ENCODE results near the gene CRK. TPM values are rescaled to one million over a fixed set of nuclear protein-coding genes. Genes with fewer than 3 reads are reported as not detected.

The CRK gene
- total RNA-seq, 2 experiments from 2014 or later, result 17.5 to 18.4 TPM

DNA sequence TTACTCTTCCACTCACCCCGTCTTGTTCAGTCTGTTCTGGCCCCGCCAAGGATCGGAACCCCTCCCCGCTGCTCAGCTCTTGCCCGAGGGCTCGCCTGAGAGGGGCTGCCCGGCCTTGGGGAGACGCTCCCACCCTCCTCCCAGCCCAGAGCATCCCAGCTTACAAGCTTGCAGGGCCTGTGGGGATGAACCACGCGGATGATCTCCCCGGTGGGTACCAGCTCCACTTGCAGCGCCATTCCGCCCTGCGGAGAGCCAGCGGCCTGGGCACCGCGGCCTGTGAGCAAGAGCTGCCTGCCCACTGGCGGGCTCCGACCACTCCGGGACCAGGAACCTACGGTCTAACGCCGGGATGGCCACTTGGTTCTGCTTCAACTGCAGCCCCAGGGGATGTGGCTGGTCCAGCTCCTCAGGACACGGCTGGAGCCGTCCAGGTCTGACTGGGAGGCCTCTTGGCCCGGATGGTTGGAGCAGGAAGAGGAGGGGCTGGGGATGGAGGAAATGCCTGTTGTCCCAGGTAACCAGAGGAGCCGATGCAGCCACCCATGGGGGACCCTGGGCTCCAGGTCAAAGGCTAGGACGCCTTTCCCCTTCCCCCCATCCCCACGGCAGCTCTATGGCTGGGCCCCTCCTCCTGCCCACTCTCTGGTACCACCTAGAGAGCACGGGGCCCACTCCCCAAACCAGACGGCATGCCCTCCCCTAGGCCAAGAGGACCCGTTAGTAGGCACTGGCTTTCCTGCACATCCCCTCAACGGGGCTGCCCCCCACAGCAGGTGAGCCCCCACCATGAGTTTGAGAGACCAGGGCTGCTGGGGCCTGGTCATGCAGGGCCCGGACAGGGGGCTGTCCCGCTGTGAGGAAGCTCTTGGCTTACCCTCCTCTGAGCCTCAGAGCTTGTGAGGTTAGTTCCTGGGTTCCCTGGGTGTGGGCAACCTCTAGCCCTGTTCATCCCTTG lies 36.5 kb upstream of the CRK start, which contains the start of gene MYO1C:
Gene MYO1C (minus strand): TSS at position 438 of the 958 bp plus-strand sequence. CDS start 199 bp downstream, at position 239.
- ChIA-PET CTCF (interaction anchor here (1.0 kb wide), 2 partner anchors 12 to 23 kb away, joined by 4 to 5 read pairs; partner anchors contain the start of gene INPP5K), POLR2A (no interaction called here)
- Mint-ChIP-seq H3K4me1 (peaks cover 30% of the 10 kb centered on the region), H3K4me3 (peak within 1 kb of the TSS; percentile 79), H3K9me3 (no peaks in the 10 kb centered on the region), H3K36me3 (ENCODE audit: low read depth) (peaks cover 5% of the 10 kb centered on the region), H3K27ac (peak within 1 kb of the TSS; percentile 75), H3K27me3 (peaks cover 1% of the 10 kb centered on the region)
- no peak for DNase-seq

DNA sequence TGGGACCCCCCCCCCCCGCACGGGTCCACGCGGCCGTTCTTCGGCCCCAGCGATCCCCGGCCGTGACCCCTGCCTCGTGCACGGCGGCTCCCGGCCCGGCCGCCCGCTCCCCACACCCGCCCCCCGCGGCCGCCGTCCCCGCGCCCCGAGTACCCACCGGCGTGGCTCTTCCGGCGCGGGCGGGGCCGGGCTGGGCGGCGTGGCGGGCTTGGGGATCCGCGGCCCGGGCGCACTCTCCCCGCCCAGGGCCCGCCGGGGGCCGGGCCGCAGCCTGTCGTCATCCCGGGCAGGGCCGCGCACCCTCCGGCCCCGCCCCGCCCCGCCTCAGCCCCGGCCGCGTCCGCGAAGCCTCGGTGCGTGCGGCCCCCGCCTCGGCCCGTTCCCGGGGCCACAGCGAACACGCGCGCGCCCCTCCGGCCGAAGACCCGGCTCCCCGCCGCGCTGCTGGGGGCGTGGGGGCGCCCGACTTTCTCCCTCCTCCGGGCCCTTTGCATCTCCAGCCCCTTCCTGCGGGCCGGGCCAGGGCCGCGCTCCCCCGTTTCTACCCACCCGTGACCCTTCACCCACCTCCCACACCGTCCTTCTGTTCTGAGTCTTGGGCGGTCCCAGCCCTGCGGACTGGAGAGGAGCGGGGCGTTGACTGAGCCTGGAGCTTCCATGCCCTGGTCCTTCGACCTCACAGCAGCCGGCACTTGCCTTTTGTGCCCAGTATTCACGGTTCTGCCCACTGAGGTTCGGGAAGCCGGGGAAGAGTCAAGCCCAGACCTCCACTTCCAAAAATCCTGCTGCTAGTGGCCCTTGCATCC lies 35.6 kb upstream of the CRK start:
- Mint-ChIP-seq H3K4me3 (peak overlapping the region; percentile 79), H3K36me3 (ENCODE audit: low read depth) (peaks cover 9% of the 10 kb centered on the region), H3K27me3 (peaks cover 5% of the 10 kb centered on the region), H3K27ac (peak overlapping the region; percentile 75), H3K4me1 (peaks cover 36% of the 10 kb centered on the region), H3K9me3 (no peaks in the 10 kb centered on the region)
- ChIA-PET CTCF (interaction anchor here (1.0 kb wide), 1 partner anchor 24 kb away, joined by 5 read pairs; the partner anchor contains the start of gene INPP5K), POLR2A (no interaction called here)
- DNase-seq, result peak; percentile 43

DNA sequence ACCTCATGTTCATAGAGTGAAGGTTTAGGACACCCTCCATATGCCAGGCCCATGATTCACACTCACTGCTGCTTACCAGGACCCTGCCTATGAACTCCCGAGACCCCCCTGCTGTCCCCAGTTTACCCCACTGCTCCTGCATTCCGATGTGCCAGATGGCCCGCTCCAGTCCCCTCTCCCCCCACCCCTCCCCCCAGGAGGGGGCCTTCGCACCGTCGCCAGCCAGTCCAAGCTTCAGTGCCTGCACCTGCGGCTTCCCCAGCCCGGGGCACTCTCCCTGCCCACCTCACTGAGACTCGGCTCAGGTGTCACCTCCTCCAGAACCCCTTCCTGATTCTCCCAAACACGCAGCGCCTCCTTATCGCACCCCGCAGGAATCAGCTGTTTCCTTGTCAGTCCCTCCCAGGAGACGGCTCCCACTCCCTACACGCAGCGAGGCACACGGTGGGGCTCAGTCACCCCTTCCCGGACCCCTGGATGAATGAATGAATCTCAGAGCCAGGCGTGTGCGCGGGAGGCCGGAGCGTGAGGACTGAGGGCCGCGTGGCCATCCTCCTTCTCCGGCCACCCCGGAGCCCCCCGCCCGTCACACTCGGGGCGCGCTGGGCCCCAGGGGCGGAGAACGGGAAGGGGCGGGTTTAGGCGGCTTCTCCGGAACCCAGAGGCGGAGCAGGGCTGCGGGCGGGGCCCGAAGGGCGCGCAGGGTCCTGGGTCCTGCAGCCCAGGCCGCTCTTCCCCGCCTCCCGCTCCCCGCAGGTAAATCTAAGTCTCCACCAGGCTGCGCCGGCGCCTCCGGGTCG lies 34.8 kb upstream of the CRK start:
- Mint-ChIP-seq H3K27ac (peak overlapping the region; percentile 83), H3K9me3 (no peaks in the 10 kb centered on the region), H3K36me3 (ENCODE audit: low read depth) (peaks cover 5% of the 10 kb centered on the region), H3K4me3 (peak overlapping the region; percentile 81), H3K27me3 (peaks cover 5% of the 10 kb centered on the region), H3K4me1 (peaks cover 36% of the 10 kb centered on the region)
- CTCF ChIA-PET, result no interaction called here
- POLR2A ChIA-PET, result no interaction called here
- DNase-seq, result peak; percentile 73

DNA sequence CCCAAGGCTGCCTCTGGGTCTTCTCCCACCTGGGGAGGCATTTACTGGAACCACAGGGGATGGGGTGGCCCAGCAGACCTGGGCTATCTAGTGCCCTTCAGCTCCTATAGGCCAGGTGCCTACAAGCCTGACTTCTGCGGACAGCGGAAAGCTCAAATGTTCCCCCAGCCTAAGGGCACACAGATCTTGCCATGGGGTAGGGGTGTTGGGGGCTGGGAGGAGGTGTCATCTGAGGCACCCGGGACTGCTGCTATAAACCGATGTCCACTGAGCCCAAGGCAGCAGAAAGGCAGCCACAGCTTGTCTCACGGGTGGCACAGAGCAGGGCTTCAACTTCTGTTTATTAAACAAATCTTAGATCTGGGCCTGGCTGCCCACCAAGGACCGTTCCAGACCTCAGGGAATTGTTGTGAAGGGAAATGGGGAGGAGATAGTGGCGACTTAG lies 32.8 kb upstream of the CRK start:
- Mint-ChIP-seq H3K27me3 (peaks cover 5% of the 10 kb centered on the region), H3K4me1 (peaks cover 43% of the 10 kb centered on the region), H3K36me3 (ENCODE audit: low read depth) (peaks cover 4% of the 10 kb centered on the region), H3K27ac (no peak overlapping the region), H3K4me3 (peak overlapping the region; percentile 68), H3K9me3 (no peaks in the 10 kb centered on the region)
- no peak for DNase-seq
- CTCF ChIA-PET, result interaction anchor here (0.6 to 3.2 kb wide), 3 partner anchors 17 to 102 kb away, joined by 3 to 13 read pairs (median 3); no protein-coding TSS in a partner anchor
- POLR2A ChIA-PET, result no interaction called here

DNA sequence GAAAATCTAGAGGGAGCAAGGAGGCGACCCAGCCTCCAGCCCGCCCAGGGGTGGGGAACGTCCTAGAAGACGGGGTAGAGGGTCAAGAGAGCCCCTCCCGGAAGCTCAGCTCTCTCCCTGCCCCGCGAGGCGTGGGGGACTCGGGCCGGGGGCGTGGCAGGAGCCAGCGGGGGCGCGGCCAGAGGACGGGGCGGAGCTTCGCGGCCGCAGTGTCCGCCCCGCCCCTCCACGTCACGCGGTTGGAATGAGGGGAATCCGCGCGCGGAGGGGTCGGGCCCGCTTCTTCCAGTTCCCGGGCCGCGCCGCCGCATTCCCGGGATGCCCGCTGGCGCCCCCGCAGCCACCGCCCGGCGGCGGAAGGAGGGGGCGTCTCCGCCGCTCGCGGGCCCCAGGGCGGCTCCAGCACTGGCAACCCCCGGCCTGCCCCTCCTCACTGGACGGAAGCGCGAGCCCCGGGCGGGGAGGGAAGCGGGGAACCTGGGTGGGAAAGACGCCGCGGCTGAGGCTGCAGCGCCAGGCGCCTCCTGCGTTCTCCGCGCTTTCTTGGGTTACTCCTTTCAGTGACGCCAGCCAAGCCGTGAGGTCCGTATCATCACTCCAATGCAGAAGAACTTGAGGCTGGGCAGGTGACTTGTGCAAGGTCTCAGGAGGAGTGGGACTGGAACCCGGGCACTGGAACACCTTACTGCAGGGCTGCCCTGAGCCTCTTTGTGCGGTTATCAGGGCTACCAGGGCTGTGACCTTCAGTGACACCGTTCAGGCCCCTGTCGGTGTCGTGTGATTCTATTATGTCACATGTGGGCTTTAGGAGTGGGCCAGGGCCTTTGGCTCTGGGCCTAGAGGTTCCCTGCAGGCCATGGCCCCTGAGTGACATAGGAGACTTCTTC lies 32.1 kb upstream of the CRK start:
- H3K4me1 Mint-ChIP-seq, result peaks cover 44% of the 10 kb centered on the region
- DNase-seq, result peak; percentile 64
- ChIA-PET POLR2A (interaction anchor here (1.3 kb wide), 1 partner anchor 28 kb away, joined by 5 read pairs; the partner anchor contains the start of gene INPP5K), CTCF (interaction anchor here (0.5 to 3.2 kb wide), 7 partner anchors 9 to 174 kb away, joined by 3 to 13 read pairs (median 4); no protein-coding TSS in a partner anchor)
- peak overlapping the region; percentile 76 for H3K4me3 Mint-ChIP-seq
- H3K36me3 Mint-ChIP-seq (ENCODE audit: low read depth), result peaks cover 6% of the 10 kb centered on the region
- H3K27ac Mint-ChIP-seq, result peak overlapping the region; percentile 79
- H3K27me3 Mint-ChIP-seq, result peaks cover 5% of the 10 kb centered on the region
- no peaks in the 10 kb centered on the region for H3K9me3 Mint-ChIP-seq

DNA sequence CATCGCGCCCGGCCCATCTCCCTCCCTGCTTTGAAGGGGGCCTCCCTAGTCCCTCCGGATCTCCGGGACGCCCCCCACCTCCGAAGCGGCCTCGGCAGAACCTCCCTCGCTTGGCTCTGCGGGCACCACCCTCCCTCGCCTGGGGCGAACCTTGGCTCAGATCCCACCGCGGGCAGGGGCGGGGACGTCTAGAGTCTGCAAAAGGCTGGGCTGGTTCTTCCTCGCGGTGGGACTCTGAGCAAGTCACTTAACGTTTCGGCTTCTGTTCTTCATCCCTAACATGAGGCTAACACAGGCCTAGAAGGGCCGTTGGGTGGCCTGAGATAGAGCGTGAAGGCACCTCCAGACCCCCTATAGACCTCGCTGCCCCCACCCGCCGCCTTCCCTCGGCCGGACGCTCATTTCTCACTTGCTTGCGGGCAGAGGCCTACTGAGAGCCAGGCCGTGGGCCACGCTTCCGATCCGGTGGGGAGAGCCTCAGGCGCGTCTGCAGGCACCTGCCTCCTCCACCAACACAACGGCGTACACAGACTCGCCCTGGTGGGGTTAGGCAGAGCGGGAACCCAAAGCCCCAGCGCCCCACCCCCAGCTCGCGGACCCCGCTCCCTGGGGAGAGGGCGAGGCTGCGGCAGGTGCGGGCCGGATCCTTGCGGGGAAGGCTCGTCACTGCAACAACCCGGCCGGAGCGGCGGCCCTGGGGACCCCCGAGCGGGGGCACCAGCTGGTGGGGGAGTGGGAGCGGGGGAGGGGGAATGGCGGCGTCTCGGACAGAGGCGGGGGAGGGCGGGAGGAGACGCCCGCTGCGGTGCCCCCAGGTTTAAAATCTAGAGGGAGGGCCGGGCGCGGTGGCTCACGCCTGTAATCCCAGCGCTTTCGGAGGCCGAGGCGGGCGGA lies 31.0 kb upstream of the CRK start:
- CTCF ChIA-PET, result interaction anchor here (0.6 to 3.2 kb wide), 6 partner anchors 8 to 176 kb away, joined by 3 to 13 read pairs (median 3); no protein-coding TSS in a partner anchor
- peaks cover 38% of the 10 kb centered on the region for H3K4me1 Mint-ChIP-seq
- peak overlapping the region; percentile 83 for H3K27ac Mint-ChIP-seq
- H3K4me3 Mint-ChIP-seq, result peak overlapping the region; percentile 76
- H3K9me3 Mint-ChIP-seq, result no peaks in the 10 kb centered on the region
- H3K36me3 Mint-ChIP-seq (ENCODE audit: low read depth), result peaks cover 6% of the 10 kb centered on the region
- peaks cover 5% of the 10 kb centered on the region for H3K27me3 Mint-ChIP-seq
- peak; percentile 51 for DNase-seq
- POLR2A ChIA-PET, result interaction anchor here (1.3 kb wide), 1 partner anchor 30 kb away, joined by 5 read pairs; the partner anchor contains the start of gene INPP5K

DNA sequence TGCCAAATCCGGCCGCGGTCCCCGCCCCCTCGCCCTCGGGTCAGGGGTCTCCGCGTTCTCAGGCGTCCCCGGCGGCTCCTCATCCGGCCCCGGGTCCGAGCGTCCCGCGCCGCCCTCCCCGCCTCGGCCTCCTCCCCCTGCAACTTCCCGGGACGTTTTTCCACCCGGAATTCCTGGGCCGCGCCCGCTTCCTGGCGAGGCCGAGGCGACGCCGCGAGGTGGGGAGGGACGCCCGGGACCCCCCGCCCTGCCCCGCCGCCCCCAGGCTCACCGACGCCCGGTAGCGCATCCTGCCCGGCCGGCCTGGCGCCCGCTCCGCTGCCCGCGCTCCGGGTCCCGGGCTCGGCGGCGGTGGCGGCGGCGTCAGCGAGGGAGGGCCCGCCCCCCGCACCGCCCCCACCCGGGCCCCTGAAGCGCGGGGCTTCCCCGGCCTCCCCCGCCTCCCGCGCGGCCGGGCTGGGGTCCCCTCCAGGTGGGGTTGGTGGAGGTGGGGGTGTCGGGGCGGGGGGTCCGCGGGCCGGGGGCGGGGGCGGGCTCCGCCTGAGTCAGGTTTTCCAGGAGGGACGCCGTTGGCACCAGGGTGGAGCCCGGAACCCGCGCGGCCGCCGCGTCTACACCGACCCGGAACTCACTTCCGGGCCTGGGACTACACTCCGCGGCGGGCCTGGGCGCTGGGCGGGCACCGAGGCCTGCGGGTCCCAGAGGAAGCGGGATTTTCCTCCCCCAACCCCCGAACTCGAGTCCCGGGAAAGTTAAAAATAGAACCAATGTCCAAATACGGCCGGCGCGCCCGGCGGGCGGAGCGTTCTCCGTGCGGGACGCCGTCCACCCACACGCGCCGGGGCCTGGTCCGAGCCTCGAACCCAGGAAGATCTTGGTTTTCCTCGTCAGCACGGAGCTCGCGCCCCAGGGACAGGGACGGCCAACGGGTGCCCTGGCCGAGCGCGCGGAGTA lies 29.7 kb upstream of the CRK start:
- Mint-ChIP-seq H3K27me3 (peaks cover 5% of the 10 kb centered on the region), H3K27ac (peak overlapping the region; percentile 36), H3K36me3 (ENCODE audit: low read depth) (peaks cover 8% of the 10 kb centered on the region), H3K4me1 (peaks cover 33% of the 10 kb centered on the region), H3K9me3 (no peaks in the 10 kb centered on the region), H3K4me3 (peak overlapping the region; percentile 74)
- peak; percentile 65 for DNase-seq
- ChIA-PET POLR2A (no interaction called here), CTCF (interaction anchor here (1.1 to 1.3 kb wide), 2 partner anchors 10 to 17 kb away, joined by 3 read pairs; no protein-coding TSS in a partner anchor)

DNA sequence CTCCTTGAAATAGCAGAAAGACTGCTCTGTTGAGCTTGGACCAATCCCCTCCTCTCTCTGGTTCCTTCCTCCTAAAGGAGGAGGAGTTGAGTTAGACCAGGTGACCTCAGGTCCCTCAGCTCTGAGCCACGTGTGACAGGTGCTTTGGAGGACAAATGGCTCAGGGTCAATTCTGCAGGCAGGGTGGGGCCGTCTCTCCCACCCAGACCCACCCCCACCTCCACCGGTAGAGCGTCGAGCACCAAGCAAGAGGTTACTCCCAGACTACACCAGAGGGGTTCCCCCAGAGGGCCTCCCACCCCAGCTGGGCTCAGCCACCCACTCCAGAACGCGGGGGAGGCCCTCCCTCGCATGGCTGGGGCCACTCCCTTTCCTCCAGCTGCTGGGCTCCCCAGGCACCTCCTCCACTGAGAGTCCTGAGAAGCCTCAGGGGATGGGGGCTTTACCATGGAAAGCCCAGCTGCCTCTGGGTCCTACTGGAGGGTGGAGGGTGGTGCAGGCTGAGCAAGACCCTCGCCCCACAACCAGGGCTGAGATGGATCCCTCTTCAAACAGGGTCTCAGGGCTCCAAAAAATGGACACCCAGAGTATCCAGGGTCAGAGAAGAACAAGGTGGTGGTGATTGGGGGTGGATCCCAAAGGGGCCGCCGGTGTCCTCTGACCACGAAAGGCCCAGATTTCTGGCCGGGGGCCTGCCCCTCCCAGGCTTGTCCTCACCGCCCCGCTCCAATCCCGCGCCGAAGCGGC lies 28.8 kb upstream of the CRK start:
- POLR2A ChIA-PET, result no interaction called here
- peak overlapping the region; percentile 68 for H3K27ac Mint-ChIP-seq
- CTCF ChIA-PET, result interaction anchor here (1.1 to 1.3 kb wide), 2 partner anchors 9 to 18 kb away, joined by 3 read pairs; no protein-coding TSS in a partner anchor
- no peaks in the 10 kb centered on the region for H3K9me3 Mint-ChIP-seq
- H3K4me1 Mint-ChIP-seq, result peaks cover 28% of the 10 kb centered on the region
- H3K27me3 Mint-ChIP-seq, result peaks cover 5% of the 10 kb centered on the region
- peak; percentile 33 for DNase-seq
- peaks cover 8% of the 10 kb centered on the region for H3K36me3 Mint-ChIP-seq (ENCODE audit: low read depth)
- peak overlapping the region; percentile 74 for H3K4me3 Mint-ChIP-seq

DNA sequence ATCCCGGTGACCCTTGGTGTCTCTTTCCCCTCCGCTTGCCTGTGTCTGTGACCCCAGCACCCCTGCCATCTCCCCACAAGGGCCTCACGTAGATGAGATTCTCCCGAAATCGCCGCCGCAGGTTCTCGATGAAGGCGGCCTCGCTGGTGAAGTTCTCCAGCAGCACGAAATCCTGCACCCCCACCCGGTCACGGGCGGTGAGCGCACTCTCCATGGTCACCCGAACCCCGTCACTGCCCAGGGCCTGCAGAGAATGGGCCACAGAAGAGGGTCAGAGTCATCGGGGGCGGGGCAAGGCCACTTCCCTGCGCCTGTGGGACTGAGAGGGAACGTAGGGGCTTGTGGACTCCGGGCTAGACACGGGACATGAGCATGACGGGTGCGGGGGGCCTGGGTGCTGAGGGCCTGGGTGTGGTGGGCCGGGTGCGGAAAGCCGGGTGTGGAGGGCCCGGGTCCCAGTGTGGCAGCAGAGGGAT lies 28.1 kb upstream of the CRK start:
- POLR2A ChIA-PET, result no interaction called here
- Mint-ChIP-seq H3K4me1 (peaks cover 26% of the 10 kb centered on the region), H3K36me3 (ENCODE audit: low read depth) (peaks cover 8% of the 10 kb centered on the region), H3K27ac (no peak overlapping the region), H3K9me3 (no peaks in the 10 kb centered on the region), H3K27me3 (peaks cover 5% of the 10 kb centered on the region), H3K4me3 (no peak overlapping the region)
- no peak for DNase-seq
- CTCF ChIA-PET, result interaction anchor here (1.3 kb wide), 1 partner anchor 8 kb away, joined by 3 read pairs; no protein-coding TSS in a partner anchor

All from activated CD4-positive, alpha-beta T cell treated with anti-CD3 and anti-CD28 coated beads, Interleukin-2, amount 10 ng/mL, durations not matched to agents 7 days and 5 days (primary cell).